ENCODE data around the gene DBP. TPM values are rescaled to one million over a fixed set of nuclear protein-coding genes. Genes with fewer than 3 reads are reported as not detected.

DBP gene
- total and polyA plus RNA-seq, 2 experiments from 2014 or later, result 5.7 to 6.3 TPM

- Histone ChIP-seq H3K27me3 (ENCODE audit: insufficient read depth) (no peaks in the 10 kb centered on the region), H3K36me3 (ENCODE audit: insufficient read depth) (no peaks in the 10 kb centered on the region), H2AFZ (no peak overlapping the region), H3K27ac (ENCODE audit: low read depth) (no peak overlapping the region), H3K4me3 (no peak overlapping the region), H3K79me2 (replicated peaks; ENCODE audit: insufficient read depth) (no peaks in the 10 kb centered on the region), H4K20me1 (replicated peaks; ENCODE audit: insufficient read depth) (no peaks in the 10 kb centered on the region), H3F3A (replicated peaks; ENCODE audit: low read depth) (no peaks in the 10 kb centered on the region), H3K4me2 (no peak overlapping the region), H3K4me1 (ENCODE audit: insufficient read depth) (no peaks in the 10 kb centered on the region), H3K9me2 (ENCODE audit: insufficient read depth) (no peaks in the 10 kb centered on the region)
- Mint-ChIP-seq H3K27me3 (ENCODE audit: insufficient read depth, low read depth, poor library complexity) (peaks cover 5% of the 10 kb centered on the region), H3K4me3 (no peak overlapping the region), H3K36me3 (ENCODE audit: low read depth) (no peaks in the 10 kb centered on the region; the same call in 2 of the 3 replicates), H3K9me3 (no peaks in the 10 kb centered on the region), H3K4me1 (no peaks in the 10 kb centered on the region), H3K27ac (no peak overlapping the region)
- no peak for ATAC-seq
- TF ChIP-seq POLR2AphosphoS5 (IDR thresholded peaks at IDR 0.05; ENCODE audit: low read depth), result no peak
- no peak for TF ChIP-seq ETS1 (IDR thresholded peaks at IDR 0.05)
- no peak for TF ChIP-seq EZH2 (IDR thresholded peaks at IDR 0.05; ENCODE audit: low read depth, unreplicated experiment)
- TF ChIP-seq JUNB (IDR thresholded peaks at IDR 0.05; ENCODE audit: unreplicated experiment), result no peak
- no peak for TF ChIP-seq NANOG (IDR thresholded peaks at IDR 0.05; ENCODE audit: borderline replicate concordance)
- TF ChIP-seq ZNF331 (CRISPR knock-in tag; IDR thresholded peaks at IDR 0.05; ENCODE audit: low read depth), result no peak
- TF ChIP-seq ZNF114 (CRISPR knock-in tag; IDR thresholded peaks at IDR 0.05), result no peak
- TF ChIP-seq CTCF (conservative IDR thresholded peaks at IDR 0.05; ENCODE audit: low read depth in 2 of 2), result no peak
- no peak for TF ChIP-seq STAT1 (IDR thresholded peaks at IDR 0.05; ENCODE audit: unreplicated experiment)
- TF ChIP-seq CREB1 (CRISPR knock-in tag; IDR thresholded peaks at IDR 0.05; ENCODE audit: low read depth), result no peak
- TF ChIP-seq, protein P1, sequence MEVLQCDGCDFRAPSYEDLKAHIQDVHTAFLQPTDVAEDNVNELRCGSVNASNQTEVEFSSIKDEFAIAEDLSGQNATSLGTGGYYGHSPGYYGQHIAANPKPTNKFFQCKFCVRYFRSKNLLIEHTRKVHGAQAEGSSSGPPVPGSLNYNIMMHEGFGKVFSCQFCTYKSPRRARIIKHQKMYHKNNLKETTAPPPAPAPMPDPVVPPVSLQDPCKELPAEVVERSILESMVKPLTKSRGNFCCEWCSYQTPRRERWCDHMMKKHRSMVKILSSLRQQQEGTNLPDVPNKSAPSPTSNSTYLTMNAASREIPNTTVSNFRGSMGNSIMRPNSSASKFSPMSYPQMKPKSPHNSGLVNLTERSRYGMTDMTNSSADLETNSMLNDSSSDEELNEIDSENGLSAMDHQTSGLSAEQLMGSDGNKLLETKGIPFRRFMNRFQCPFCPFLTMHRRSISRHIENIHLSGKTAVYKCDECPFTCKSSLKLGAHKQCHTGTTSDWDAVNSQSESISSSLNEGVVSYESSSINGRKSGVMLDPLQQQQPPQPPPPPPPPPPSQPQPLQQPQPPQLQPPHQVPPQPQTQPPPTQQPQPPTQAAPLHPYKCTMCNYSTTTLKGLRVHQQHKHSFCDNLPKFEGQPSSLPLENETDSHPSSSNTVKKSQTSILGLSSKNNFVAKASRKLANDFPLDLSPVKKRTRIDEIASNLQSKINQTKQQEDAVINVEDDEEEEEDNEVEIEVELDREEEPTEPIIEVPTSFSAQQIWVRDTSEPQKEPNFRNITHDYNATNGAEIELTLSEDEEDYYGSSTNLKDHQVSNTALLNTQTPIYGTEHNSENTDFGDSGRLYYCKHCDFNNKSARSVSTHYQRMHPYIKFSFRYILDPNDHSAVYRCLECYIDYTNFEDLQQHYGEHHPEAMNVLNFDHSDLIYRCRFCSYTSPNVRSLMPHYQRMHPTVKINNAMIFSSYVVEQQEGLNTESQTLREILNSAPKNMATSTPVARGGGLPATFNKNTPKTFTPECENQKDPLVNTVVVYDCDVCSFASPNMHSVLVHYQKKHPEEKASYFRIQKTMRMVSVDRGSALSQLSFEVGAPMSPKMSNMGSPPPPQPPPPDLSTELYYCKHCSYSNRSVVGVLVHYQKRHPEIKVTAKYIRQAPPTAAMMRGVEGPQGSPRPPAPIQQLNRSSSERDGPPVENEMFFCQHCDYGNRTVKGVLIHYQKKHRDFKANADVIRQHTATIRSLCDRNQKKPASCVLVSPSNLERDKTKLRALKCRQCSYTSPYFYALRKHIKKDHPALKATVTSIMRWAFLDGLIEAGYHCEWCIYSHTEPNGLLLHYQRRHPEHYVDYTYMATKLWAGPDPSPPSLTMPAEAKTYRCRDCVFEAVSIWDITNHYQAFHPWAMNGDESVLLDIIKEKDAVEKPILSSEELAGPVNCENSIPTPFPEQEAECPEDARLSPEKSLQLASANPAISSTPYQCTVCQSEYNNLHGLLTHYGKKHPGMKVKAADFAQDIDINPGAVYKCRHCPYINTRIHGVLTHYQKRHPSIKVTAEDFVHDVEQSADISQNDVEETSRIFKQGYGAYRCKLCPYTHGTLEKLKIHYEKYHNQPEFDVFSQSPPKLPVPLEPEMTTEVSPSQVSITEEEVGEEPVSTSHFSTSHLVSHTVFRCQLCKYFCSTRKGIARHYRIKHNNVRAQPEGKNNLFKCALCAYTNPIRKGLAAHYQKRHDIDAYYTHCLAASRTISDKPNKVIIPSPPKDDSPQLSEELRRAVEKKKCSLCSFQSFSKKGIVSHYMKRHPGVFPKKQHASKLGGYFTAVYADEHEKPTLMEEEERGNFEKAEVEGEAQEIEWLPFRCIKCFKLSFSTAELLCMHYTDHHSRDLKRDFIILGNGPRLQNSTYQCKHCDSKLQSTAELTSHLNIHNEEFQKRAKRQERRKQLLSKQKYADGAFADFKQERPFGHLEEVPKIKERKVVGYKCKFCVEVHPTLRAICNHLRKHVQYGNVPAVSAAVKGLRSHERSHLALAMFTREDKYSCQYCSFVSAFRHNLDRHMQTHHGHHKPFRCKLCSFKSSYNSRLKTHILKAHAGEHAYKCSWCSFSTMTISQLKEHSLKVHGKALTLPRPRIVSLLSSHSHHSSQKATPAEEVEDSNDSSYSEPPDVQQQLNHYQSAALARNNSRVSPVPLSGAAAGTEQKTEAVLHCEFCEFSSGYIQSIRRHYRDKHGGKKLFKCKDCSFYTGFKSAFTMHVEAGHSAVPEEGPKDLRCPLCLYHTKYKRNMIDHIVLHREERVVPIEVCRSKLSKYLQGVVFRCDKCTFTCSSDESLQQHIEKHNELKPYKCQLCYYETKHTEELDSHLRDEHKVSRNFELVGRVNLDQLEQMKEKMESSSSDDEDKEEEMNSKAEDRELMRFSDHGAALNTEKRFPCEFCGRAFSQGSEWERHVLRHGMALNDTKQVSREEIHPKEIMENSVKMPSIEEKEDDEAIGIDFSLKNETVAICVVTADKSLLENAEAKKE (CRISPR knock-in tag; IDR thresholded peaks at IDR 0.05), result no peak
- TF ChIP-seq REST (IDR thresholded peaks at IDR 0.05; ENCODE audit: unreplicated experiment), result no peak
- no peak for TF ChIP-seq EZH2phosphoT487 (IDR thresholded peaks at IDR 0.05; ENCODE audit: unreplicated experiment)
- no peak for DNase-seq (ENCODE audit: low spot score)
Measured at GRCh38 chr19:48596679-48597465, 40.3 kb downstream of the DBP start.

Data from GM23338 (cell line).